Activated CD4-positive, alpha-beta T cell treated with anti-CD3 and anti-CD28 coated beads, Interleukin-2, amount 10 ng/mL, durations not matched to agents 24 days and 14 days (primary cell): ENCODE data around the gene ST3GAL6. TPM values are rescaled to one million over a fixed set of nuclear protein-coding genes. Genes with fewer than 3 reads are reported as not detected.

Experiments used
- DNase-seq: peaks from one replicate; pipeline ENCODE4 v3.0.0; 2022
- H3K27ac Mint-ChIP-seq: one replicate; pipeline ENCODE4 v1.8.0; 2022; ENCODE audit warnings: mild to moderate bottlenecking, mixed read lengths
- H3K27me3 Mint-ChIP-seq: one replicate; pipeline ENCODE4 v1.8.0; 2022; ENCODE audit warnings: mixed read lengths
- H3K36me3 Mint-ChIP-seq: one replicate; pipeline ENCODE4 v1.8.0; 2022; ENCODE audit warnings: low read depth, mild to moderate bottlenecking, mixed read lengths
- H3K4me1 Mint-ChIP-seq: one replicate; pipeline ENCODE4 v1.8.0; 2021; ENCODE audit warnings: mixed read lengths
- H3K4me3 Mint-ChIP-seq: one replicate; pipeline ENCODE4 v1.8.0; 2022; ENCODE audit warnings: mild to moderate bottlenecking, moderate library complexity, mixed read lengths
- H3K9me3 Mint-ChIP-seq: one replicate; pipeline ENCODE4 v1.8.0; 2021; ENCODE audit warnings: mixed read lengths
- intact Hi-C: fragments of 100-400 bp; cut with micrococcal nuclease; formaldehyde crosslinking; loops from one replicate; pipeline ENCODE4 v1.15.1; 2023
- total RNA-seq: library from RNA; stranded (reverse); gene quantifications from 2 replicates; pipeline ENCODE4 v1.2.3, GENCODE V29; 2022

The ST3GAL6 gene
- total RNA-seq, 1 donor from 2014 or later: not detected

- intact Hi-C loops: no loop called here
- no peak overlapping the region for H3K27ac Mint-ChIP-seq
- DNase-seq: no peak
- H3K4me3 Mint-ChIP-seq: no peak overlapping the region
- H3K4me1 Mint-ChIP-seq: peaks cover 8% of the 10 kb centered on the region
- no peaks in the 10 kb centered on the region for H3K36me3 Mint-ChIP-seq
- H3K27me3 Mint-ChIP-seq: peaks cover 21% of the 10 kb centered on the region
- H3K9me3 Mint-ChIP-seq: no peaks in the 10 kb centered on the region
Observed at GRCh38 chr3:98788651-98789050, 25.5 kb downstream of the ST3GAL6 start.

GRCh38 chr3:98791341-98792325 is 28.5 kb downstream of the ST3GAL6 start:
- H3K9me3 Mint-ChIP-seq: no peaks in the 10 kb centered on the region
- no peaks in the 10 kb centered on the region for H3K36me3 Mint-ChIP-seq
- no peak overlapping the region for H3K4me3 Mint-ChIP-seq
- DNase-seq: no peak
- H3K4me1 Mint-ChIP-seq: peaks cover 2% of the 10 kb centered on the region
- H3K27me3 Mint-ChIP-seq: peaks cover 21% of the 10 kb centered on the region
- intact Hi-C loops: no loop called here
- no peak overlapping the region for H3K27ac Mint-ChIP-seq

- Mint-ChIP-seq H3K4me3 (no peak overlapping the region), H3K36me3 (no peaks in the 10 kb centered on the region), H3K27me3 (peaks cover 17% of the 10 kb centered on the region), H3K27ac (no peak overlapping the region), H3K9me3 (no peaks in the 10 kb centered on the region), H3K4me1 (no peaks in the 10 kb centered on the region)
- DNase-seq: no peak
- intact Hi-C loops: no loop called here
Observed at GRCh38 chr3:98793971-98794370, 30.8 kb downstream of the ST3GAL6 start.

- Mint-ChIP-seq H3K27me3 (peaks cover 8% of the 10 kb centered on the region), H3K36me3 (no peaks in the 10 kb centered on the region), H3K4me3 (no peak overlapping the region), H3K9me3 (no peaks in the 10 kb centered on the region), H3K27ac (no peak overlapping the region), H3K4me1 (no peaks in the 10 kb centered on the region)
- DNase-seq: no peak
- intact Hi-C loops: no loop called here
Observed at GRCh38 chr3:98796334-98796733, 33.2 kb downstream of the ST3GAL6 start.

GRCh38 chr3:98797905-98798304 is 34.8 kb downstream of the ST3GAL6 start:
- no peak overlapping the region for H3K4me3 Mint-ChIP-seq
- intact Hi-C loops: no loop called here
- H3K27me3 Mint-ChIP-seq: peaks cover 4% of the 10 kb centered on the region
- H3K4me1 Mint-ChIP-seq: no peaks in the 10 kb centered on the region
- DNase-seq: no peak
- H3K9me3 Mint-ChIP-seq: no peaks in the 10 kb centered on the region
- no peak overlapping the region for H3K27ac Mint-ChIP-seq
- no peaks in the 10 kb centered on the region for H3K36me3 Mint-ChIP-seq

- no peak overlapping the region for H3K4me3 Mint-ChIP-seq
- H3K27ac Mint-ChIP-seq: no peak overlapping the region
- H3K9me3 Mint-ChIP-seq: no peaks in the 10 kb centered on the region
- H3K27me3 Mint-ChIP-seq: no peaks in the 10 kb centered on the region
- intact Hi-C loops: no loop called here
- no peaks in the 10 kb centered on the region for H3K4me1 Mint-ChIP-seq
- DNase-seq: no peak
- no peaks in the 10 kb centered on the region for H3K36me3 Mint-ChIP-seq
Observed at GRCh38 chr3:98798820-98799219, 35.7 kb downstream of the ST3GAL6 start.

- H3K4me3 Mint-ChIP-seq: no peak overlapping the region
- DNase-seq: no peak
- H3K4me1 Mint-ChIP-seq: no peaks in the 10 kb centered on the region
- H3K36me3 Mint-ChIP-seq: no peaks in the 10 kb centered on the region
- H3K27me3 Mint-ChIP-seq: no peaks in the 10 kb centered on the region
- H3K27ac Mint-ChIP-seq: no peak overlapping the region
- intact Hi-C loops: no loop called here
- no peaks in the 10 kb centered on the region for H3K9me3 Mint-ChIP-seq
Observed at GRCh38 chr3:98799479-98799878, 36.3 kb downstream of the ST3GAL6 start.

- Mint-ChIP-seq H3K9me3 (no peaks in the 10 kb centered on the region), H3K4me1 (no peaks in the 10 kb centered on the region), H3K27me3 (no peaks in the 10 kb centered on the region), H3K36me3 (no peaks in the 10 kb centered on the region), H3K27ac (no peak overlapping the region), H3K4me3 (no peak overlapping the region)
- DNase-seq: no peak
- intact Hi-C loops: no loop called here
Observed at GRCh38 chr3:98800401-98800800, 37.3 kb downstream of the ST3GAL6 start.

- no peaks in the 10 kb centered on the region for H3K4me1 Mint-ChIP-seq
- H3K27me3 Mint-ChIP-seq: no peaks in the 10 kb centered on the region
- intact Hi-C loops: no loop called here
- H3K9me3 Mint-ChIP-seq: no peaks in the 10 kb centered on the region
- no peaks in the 10 kb centered on the region for H3K36me3 Mint-ChIP-seq
- no peak for DNase-seq
- no peak overlapping the region for H3K4me3 Mint-ChIP-seq
- no peak overlapping the region for H3K27ac Mint-ChIP-seq
Observed at GRCh38 chr3:98801043-98801747, 38.1 kb downstream of the ST3GAL6 start.

GRCh38 chr3:98805571-98805970 is 42.4 kb downstream of the ST3GAL6 start:
- Mint-ChIP-seq H3K27ac (no peak overlapping the region), H3K4me3 (no peak overlapping the region), H3K9me3 (no peaks in the 10 kb centered on the region), H3K27me3 (no peaks in the 10 kb centered on the region), H3K4me1 (peaks cover 4% of the 10 kb centered on the region), H3K36me3 (no peaks in the 10 kb centered on the region)
- no peak for DNase-seq
- intact Hi-C loops: no loop called here

- peaks cover 4% of the 10 kb centered on the region for H3K4me1 Mint-ChIP-seq
- H3K9me3 Mint-ChIP-seq: no peaks in the 10 kb centered on the region
- DNase-seq: no peak
- intact Hi-C loops: no loop called here
- no peaks in the 10 kb centered on the region for H3K36me3 Mint-ChIP-seq
- no peaks in the 10 kb centered on the region for H3K27me3 Mint-ChIP-seq
- no peak overlapping the region for H3K4me3 Mint-ChIP-seq
- H3K27ac Mint-ChIP-seq: no peak overlapping the region
Observed at GRCh38 chr3:98806521-98806920, 43.4 kb downstream of the ST3GAL6 start.

GRCh38 chr3:98807011-98807410 is 43.9 kb downstream of the ST3GAL6 start:
- intact Hi-C loops: no loop called here
- no peak for DNase-seq
- H3K36me3 Mint-ChIP-seq: no peaks in the 10 kb centered on the region
- no peak overlapping the region for H3K27ac Mint-ChIP-seq
- H3K9me3 Mint-ChIP-seq: no peaks in the 10 kb centered on the region
- no peaks in the 10 kb centered on the region for H3K27me3 Mint-ChIP-seq
- peaks cover 4% of the 10 kb centered on the region for H3K4me1 Mint-ChIP-seq
- H3K4me3 Mint-ChIP-seq: no peak overlapping the region

GRCh38 chr3:98807561-98807960 is 44.4 kb downstream of the ST3GAL6 start:
- DNase-seq: no peak
- Mint-ChIP-seq H3K36me3 (no peaks in the 10 kb centered on the region), H3K4me1 (peaks cover 4% of the 10 kb centered on the region), H3K4me3 (no peak overlapping the region), H3K27ac (no peak overlapping the region), H3K27me3 (no peaks in the 10 kb centered on the region), H3K9me3 (no peaks in the 10 kb centered on the region)
- intact Hi-C loops: no loop called here

GRCh38 chr3:98808071-98808470 is 44.9 kb downstream of the ST3GAL6 start:
- intact Hi-C loops: no loop called here
- no peaks in the 10 kb centered on the region for H3K27me3 Mint-ChIP-seq
- no peaks in the 10 kb centered on the region for H3K9me3 Mint-ChIP-seq
- no peaks in the 10 kb centered on the region for H3K36me3 Mint-ChIP-seq
- no peak for DNase-seq
- peaks cover 4% of the 10 kb centered on the region for H3K4me1 Mint-ChIP-seq
- H3K27ac Mint-ChIP-seq: no peak overlapping the region
- H3K4me3 Mint-ChIP-seq: no peak overlapping the region
